ENCODE results near the gene ZNF778. TPM values are rescaled to one million over a fixed set of nuclear protein-coding genes. Genes with fewer than 3 reads are reported as not detected.

Gene ZNF778
- total and polyA plus RNA-seq, 2 donors (not counting 1 experiment from before 2014, with no cell fraction given) = 2.2 to 13.4 TPM

GRCh38 chr16:89210904-89211515 lies 6.5 kb upstream of the ZNF778 start:
- H3K9ac ChIP-seq (ENCODE audit: low read length) = no peak overlapping the region
- H3K27ac ChIP-seq (ENCODE audit: low read length in 2 of 2) = no peak overlapping the region
- Mint-ChIP-seq H3K4me1 (peaks cover 5% of the 10 kb centered on the region), H3K27ac (no peak overlapping the region), H3K9me3 (ENCODE audit: insufficient read depth) (no peaks in the 10 kb centered on the region), H3K27me3 (peaks cover 22% of the 10 kb centered on the region), H3K4me3 (no peak overlapping the region)
- peaks cover 0 to 14% (median 5%) of the 10 kb centered on the region in 4 experiments for H3K27me3 ChIP-seq (replicated peaks in 1 of 4; ENCODE audit: control extremely low read depth in 1 of 4, control insufficient read depth in 3 of 4, insufficient read depth in 4 of 4, low read length in 3 of 4)
- no peak overlapping the region for H3K4me2 ChIP-seq (replicated peaks; ENCODE audit: low read depth, low read length, poor library complexity, severe bottlenecking)
- 74% methylated on average over 14 of the region's 15 CpGs for WGBS (ENCODE audit: insufficient coverage)
- H2AFZ ChIP-seq (ENCODE audit: insufficient read depth, low read depth, low read length, poor library complexity, severe bottlenecking) = no peak overlapping the region
- no peak for TF ChIP-seq EZH2 (IDR thresholded peaks at IDR 0.05; ENCODE audit: borderline replicate concordance, insufficient read depth, low read depth, low read length, poor library complexity, severe bottlenecking)
- DNase-seq (no peak), ATAC-seq (ENCODE audit: low read depth) (no peak)
- no peaks in the 10 kb centered on the region for H3K36me3 ChIP-seq (replicated peaks in 1 of 2; ENCODE audit: control extremely low read depth in 1 of 2, control insufficient read depth in 1 of 2, extremely low read depth in 1 of 2, insufficient read depth in 2 of 2, low read length in 1 of 2)
- H4K20me1 ChIP-seq (ENCODE audit: control insufficient read depth, insufficient read depth, low read length, poor library complexity, severe bottlenecking) = no peaks in the 10 kb centered on the region
- intact Hi-C loops (cut with micrococcal nuclease) = loop anchor here (10.0 kb wide), 1 partner anchor 116 kb away; the partner anchor contains the start of gene ACSF3
- no peaks in the 10 kb centered on the region for H3K4me1 ChIP-seq (ENCODE audit: control insufficient read depth in 2 of 2, insufficient read depth in 2 of 2, low read length in 2 of 2)
- H3K79me2 ChIP-seq (ENCODE audit: control insufficient read depth, insufficient read depth, low read length) = peaks cover 7% of the 10 kb centered on the region
- ChIA-PET CTCF (no interaction called here), POLR2A (interaction anchor here (0.6 kb wide), 1 partner anchor 777 kb away, joined by 5 read pairs; no protein-coding TSS in a partner anchor)
- no peaks in the 10 kb centered on the region for H3K9me3 ChIP-seq (ENCODE audit: control extremely low read depth in 1 of 3, control insufficient read depth in 2 of 3, insufficient read depth in 1 of 3, low read length in 2 of 3)
- H3K4me3 ChIP-seq (ENCODE audit: control extremely low read depth in 1 of 5, extremely low read depth in 1 of 5, insufficient read depth in 1 of 5, low read depth in 2 of 5, low read length in 4 of 5) = no peak overlapping the region

GRCh38 chr16:89216315-89217137 lies 977 bp upstream of the ZNF778 start:
- intact Hi-C loops (cut with micrococcal nuclease) = loop anchor here (1.0 to 10.0 kb wide), 14 partner anchors 24 to 764 kb away; partner anchors contain the start of genes ACSF3, APRT, CDH15 and TRAPPC2L
- Mint-ChIP-seq H3K4me3 (peak overlapping the region; percentile 80), H3K4me1 (peaks cover 19% of the 10 kb centered on the region), H3K9me3 (ENCODE audit: insufficient read depth) (no peaks in the 10 kb centered on the region), H3K27ac (peak overlapping the region; percentile 80), H3K27me3 (no peaks in the 10 kb centered on the region)
- Histone ChIP-seq H2AFZ (ENCODE audit: insufficient read depth, low read depth, low read length, poor library complexity, severe bottlenecking) (peak overlapping the region; percentile 92), H4K20me1 (ENCODE audit: control insufficient read depth, insufficient read depth, low read length, poor library complexity, severe bottlenecking) (no peaks in the 10 kb centered on the region), H3K27ac (ENCODE audit: low read length in 2 of 2) (peak overlapping the region; percentile 81 to 92), H3K27me3 (replicated peaks in 1 of 4; ENCODE audit: control extremely low read depth in 1 of 4, control insufficient read depth in 3 of 4, insufficient read depth in 4 of 4, low read length in 3 of 4) (no peaks in the 10 kb centered on the region), H3K79me2 (ENCODE audit: control insufficient read depth, insufficient read depth, low read length) (peaks cover 20% of the 10 kb centered on the region), H3K9ac (ENCODE audit: low read length) (peak overlapping the region; percentile 92), H3K36me3 (replicated peaks in 1 of 2; ENCODE audit: control extremely low read depth in 1 of 2, control insufficient read depth in 1 of 2, extremely low read depth in 1 of 2, insufficient read depth in 2 of 2, low read length in 1 of 2) (peaks cover 0 to 8% of the 10 kb centered on the region in 2 experiments), H3K4me2 (replicated peaks; ENCODE audit: low read depth, low read length, poor library complexity, severe bottlenecking) (peak overlapping the region; percentile 97), H3K4me3 (ENCODE audit: control extremely low read depth in 1 of 5, extremely low read depth in 1 of 5, insufficient read depth in 1 of 5, low read depth in 2 of 5, low read length in 4 of 5) (peak overlapping the region; percentile 80 to 92 (median 86)), H3K9me3 (ENCODE audit: control extremely low read depth in 1 of 3, control insufficient read depth in 2 of 3, insufficient read depth in 1 of 3, low read length in 2 of 3) (no peaks in the 10 kb centered on the region), H3K4me1 (ENCODE audit: control insufficient read depth in 2 of 2, insufficient read depth in 2 of 2, low read length in 2 of 2) (peaks cover 12 to 17% of the 10 kb centered on the region in 2 donors)
- ChIA-PET CTCF (interaction anchor here (0.7 to 2.2 kb wide), 18 partner anchors 24 to 480 kb away, joined by 3 to 30 read pairs (median 4); partner anchors contain the start of genes CDH15, GALNS and TRAPPC2L), POLR2A (interaction anchor here (0.7 to 1.3 kb wide), 4 partner anchors 49 to 404 kb away, joined by 3 to 6 read pairs (median 3); partner anchors contain the start of gene APRT)
- DNase-seq (peak; percentile 89), ATAC-seq (ENCODE audit: low read depth) (peak; percentile 55)
- WGBS (ENCODE audit: insufficient coverage) = under 1% methylated on average over 21 of the region's 25 CpGs
- TF ChIP-seq EZH2 (IDR thresholded peaks at IDR 0.05; ENCODE audit: borderline replicate concordance, insufficient read depth, low read depth, low read length, poor library complexity, severe bottlenecking) = no peak
- TF ChIP-seq CTCF (IDR thresholded peaks at IDR 0.05) = peak; percentile 81

Data from B cell (primary cell).